ENCODE data around the gene AKAP8L. TPM values are rescaled to one million over a fixed set of nuclear protein-coding genes. Genes with fewer than 3 reads are reported as not detected.

The AKAP8L gene
- polyA plus RNA-seq, 3 donors = 102 to 126 (median 109) TPM

- DNase-seq = no peak
Measured at GRCh38 chr19:15437355-15438123, 18.8 kb upstream of the AKAP8L start.

- no peak for DNase-seq
Measured at GRCh38 chr19:15436826-15437110, 18.0 kb upstream of the AKAP8L start.

- DNase-seq = no peak
Measured at GRCh38 chr19:15436012-15436825, 17.4 kb upstream of the AKAP8L start.

GRCh38 chr19:15433519-15434069 lies 14.8 kb upstream of the AKAP8L start:
- no peak for DNase-seq

GRCh38 chr19:15432629-15433518 lies 14.1 kb upstream of the AKAP8L start:
- peak; percentile 91 for DNase-seq

GRCh38 chr19:15432018-15432494 lies 13.3 kb upstream of the AKAP8L start:
- no peak for DNase-seq

GRCh38 chr19:15431396-15432017 lies 12.7 kb upstream of the AKAP8L start:
- no peak for DNase-seq

- no peak for DNase-seq
Measured at GRCh38 chr19:15430526-15431120, 11.8 kb upstream of the AKAP8L start.

GRCh38 chr19:15429825-15430467 lies 11.2 kb upstream of the AKAP8L start:
- DNase-seq = no peak

GRCh38 chr19:15428956-15429824 lies 10.4 kb upstream of the AKAP8L start:
- DNase-seq = no peak

- DNase-seq = no peak
Measured at GRCh38 chr19:15427991-15428471, 9.2 kb upstream of the AKAP8L start.

- DNase-seq = no peak
Measured at GRCh38 chr19:15427350-15427700, 8.5 kb upstream of the AKAP8L start.

- no peak for DNase-seq
Measured at GRCh38 chr19:15426485-15427349, 7.9 kb upstream of the AKAP8L start.

- no peak for DNase-seq
Measured at GRCh38 chr19:15425321-15425950, 6.6 kb upstream of the AKAP8L start.

- DNase-seq = no peak
Measured at GRCh38 chr19:15424692-15425272, 6.0 kb upstream of the AKAP8L start.

- no peak for DNase-seq
Measured at GRCh38 chr19:15424121-15424520, 5.3 kb upstream of the AKAP8L start.

GRCh38 chr19:15423130-15423529 lies 4.3 kb upstream of the AKAP8L start:
- no peak for DNase-seq

Data from renal pelvis (tissue), 4 donors.